ENCODE results near the gene TRIP13.
"Not testable (repeated sequence)": the region's sequence is repeated elsewhere in the genome, so short reads cannot be mapped to it uniquely, and the experiment has no call there.

Gene TRIP13

DNA sequence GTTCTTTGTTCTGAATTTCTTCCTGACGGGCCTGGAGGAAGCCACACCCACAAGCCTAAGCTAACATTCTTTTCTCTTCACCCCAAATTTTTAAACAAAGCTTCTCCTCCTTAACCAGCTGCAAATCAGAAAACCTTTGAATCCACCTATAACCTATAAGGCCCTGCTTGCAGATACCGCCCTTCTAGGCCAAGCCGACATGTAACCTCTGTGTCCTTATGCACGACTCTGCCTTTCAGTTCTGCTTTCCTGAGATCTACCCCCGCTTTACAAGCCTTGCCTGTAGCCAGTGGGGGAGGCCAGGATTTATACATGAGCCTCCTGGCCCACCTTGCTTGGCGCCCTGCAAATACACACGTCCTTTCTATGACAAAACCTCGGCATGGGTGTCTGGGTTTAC lies 19.4 kb upstream of the TRIP13 start:
- no peak for DNase-seq

DNA sequence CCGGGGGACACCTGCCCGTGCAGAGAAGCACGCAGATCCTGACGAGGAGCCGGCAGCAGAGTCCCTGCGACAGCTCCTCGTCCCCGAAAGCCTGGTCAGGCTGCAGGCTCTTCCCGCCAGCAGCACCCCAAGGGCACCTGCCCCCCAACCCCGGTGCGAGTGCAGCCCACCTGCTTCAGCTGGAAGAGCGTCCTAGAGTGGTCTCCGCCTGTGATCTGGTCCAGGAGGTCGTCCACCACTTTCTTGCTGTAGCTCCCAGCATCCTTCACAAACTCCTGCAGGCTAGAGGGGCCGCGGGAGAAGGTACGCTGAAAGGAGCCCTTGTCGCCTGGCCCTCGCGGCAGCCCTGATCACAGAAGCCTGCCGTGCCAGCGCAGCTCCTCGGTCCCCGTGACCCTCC lies 16.8 kb upstream of the TRIP13 start:
- DNase-seq: no peak

GRCh38 chr5:876398-877365 lies 16.0 kb upstream of the TRIP13 start:
- no peak for DNase-seq

DNA sequence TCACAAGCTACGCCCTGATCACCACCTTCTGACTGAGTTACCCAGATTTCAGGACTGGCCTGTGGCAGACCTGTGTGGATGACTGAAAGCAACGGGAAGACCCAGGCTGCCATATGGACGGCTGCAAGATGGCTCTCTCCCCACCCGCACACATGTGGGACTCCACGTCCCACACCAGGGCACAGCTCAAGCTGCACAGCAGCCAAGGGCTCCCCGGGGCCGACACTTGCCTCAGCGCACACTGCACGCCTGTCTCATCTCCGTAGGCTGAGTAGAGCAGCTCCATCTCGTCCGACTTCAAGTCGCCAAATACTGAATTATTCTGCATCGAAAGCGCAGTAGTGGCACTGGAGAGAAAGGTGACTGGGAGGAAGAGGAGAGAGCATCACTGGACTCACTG lies 14.6 kb upstream of the TRIP13 start:
- no peak for DNase-seq

DNA sequence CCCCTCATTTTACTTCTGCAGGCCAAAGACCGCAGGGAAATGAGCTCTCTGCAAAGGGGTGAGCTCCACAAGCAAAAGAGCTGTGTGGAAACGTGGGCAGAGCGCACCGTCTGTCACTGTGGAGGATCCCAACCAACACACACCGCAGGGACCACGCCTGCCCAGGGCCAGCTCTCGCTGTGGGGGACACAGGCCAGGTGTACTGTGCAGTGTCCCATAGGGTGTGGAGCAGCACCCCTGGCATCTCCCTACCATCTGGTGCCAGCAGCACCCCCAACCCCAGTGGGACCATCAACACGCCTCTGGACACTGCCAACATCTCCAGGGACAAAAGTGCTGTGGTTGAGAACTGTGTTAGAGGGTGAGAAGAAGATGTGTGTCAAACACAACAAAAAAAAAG lies 14.0 kb upstream of the TRIP13 start:
- not testable (repeated sequence) for DNase-seq

DNA sequence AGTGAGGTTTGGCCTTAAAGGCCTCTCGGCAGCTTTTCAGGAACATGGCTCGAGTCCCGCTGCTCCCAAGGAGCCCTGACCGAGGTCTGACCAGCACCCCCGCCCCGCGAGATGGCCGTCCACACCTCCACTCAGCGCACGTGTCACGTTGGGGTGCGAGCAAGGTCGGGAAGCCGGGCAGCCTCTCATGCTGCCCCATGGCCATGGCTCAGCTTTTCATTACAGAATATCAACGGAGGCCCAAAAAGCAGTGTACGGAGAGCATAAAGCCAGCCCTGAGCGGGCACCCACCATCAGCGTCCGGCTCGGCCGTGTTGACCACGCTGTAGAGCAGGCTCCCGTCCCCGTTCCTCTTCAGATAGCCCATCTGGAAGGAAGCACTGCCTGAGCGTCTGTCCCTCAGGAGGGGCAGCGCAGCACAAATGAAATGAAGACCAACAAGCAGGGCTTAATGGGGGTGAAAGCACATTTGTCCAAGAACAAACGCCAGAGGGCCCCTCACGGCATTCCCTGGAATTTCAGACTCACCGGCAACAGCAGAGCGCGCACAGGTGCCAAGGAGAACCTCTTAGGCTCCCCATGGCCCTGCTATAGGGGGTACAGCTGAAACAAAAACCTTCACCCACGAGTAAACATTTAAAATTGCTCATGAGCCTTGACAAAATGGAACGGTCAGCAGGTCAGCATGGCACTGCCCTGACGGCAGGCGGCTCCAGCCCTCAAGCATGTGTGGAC lies 11.7 kb upstream of the TRIP13 start:
- DNase-seq: no peak

DNA sequence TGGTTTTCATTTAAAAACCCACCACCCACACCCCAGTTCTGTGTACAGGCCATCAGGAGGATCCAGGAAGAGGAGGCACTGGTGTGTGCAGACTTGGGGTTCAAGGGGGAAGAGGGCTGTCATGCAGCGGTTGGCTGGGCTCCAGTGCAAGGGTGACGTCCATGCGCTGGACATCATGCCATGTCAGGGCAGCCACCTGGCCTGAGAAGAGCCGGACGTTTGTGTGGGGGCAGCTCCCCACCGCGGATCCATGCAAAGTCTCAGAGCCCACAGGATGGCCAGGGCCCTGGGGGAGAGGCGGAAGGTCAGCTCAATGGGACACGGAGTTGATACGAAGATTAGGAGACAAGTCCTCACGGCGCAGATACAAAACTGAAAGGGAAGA lies 11.1 kb upstream of the TRIP13 start:
- no peak for DNase-seq

DNA sequence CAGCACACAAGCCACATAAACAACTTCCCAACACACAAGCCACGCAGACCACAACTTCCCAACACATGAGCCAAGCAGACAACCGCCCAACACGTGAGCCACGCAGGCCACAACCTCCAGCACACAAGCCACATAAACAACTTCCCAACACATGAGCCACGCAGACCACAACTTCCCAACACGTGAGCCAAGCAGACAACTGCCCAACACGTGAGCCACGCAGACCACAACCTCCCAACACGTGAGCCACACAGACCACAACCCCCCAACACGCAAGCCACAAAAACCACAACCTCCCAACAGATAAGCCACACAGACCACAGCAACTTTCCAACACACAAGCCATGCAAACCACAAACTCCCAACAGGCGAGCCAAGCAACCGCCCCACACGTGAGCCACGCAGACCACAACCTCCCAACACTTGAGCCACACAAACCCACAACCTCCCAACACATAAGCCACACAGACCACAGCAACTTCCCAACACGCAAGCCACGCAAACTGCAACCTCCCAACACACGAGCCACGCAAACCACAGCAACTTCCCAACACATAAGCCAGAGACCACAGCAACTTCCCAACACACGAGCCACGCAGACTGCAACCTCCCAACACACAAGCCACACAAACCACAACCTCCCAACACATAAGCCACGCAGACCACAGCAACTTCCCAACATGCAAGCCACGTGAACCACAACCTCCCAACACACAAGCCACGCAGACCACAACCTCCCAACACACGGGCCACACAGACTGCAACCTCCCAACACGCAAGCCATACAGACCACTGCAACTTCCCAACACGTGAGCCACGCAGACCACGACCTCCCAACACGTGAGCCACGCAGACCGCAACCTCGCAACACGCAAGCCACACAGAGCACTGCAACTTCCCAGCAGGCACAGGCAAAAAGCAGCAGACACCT lies 10.2 kb upstream of the TRIP13 start:
- no peak for DNase-seq

GRCh38 chr5:883475-884181 lies 9.1 kb upstream of the TRIP13 start:
- DNase-seq: no peak

DNA sequence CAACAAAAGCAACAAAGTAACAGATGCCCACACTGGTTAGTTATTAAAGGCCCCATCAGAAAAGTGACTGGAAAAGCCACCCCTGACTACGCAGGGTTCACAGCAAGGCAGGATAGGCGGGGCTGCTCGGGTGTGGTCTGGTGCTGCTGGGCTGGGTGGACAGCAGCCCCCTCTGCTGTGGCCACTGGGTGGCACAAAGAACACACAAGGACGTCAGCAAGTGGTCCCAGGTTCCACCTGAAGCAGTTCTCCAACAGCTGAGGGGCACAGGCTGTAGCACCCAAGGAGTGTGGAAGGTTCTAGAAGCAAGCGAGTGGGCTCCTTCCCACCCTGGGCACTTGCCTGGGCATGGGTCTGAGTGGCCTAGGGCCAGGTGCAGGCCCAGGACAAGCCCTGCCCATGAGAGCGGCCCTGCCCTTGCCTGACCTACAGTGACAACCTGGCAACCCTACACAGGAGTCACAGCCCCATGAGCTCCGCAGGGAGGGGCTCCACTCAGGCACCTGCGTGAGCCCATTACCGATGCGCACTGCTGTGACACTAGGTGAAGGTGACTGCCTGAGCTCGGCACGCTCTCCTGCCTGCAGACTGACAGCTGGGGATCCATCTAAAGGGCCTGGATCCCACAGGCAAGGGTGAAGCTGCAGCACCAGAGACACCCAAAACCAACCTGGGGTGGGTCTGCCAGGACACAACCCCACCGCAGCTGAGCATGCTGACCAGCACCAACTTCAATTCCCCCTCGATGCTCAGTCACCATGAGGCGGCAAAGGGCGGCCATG lies 8.1 kb upstream of the TRIP13 start:
- no peak for DNase-seq

- no peak for DNase-seq
Measured at GRCh38 chr5:885127-885442, 7.6 kb upstream of the TRIP13 start.

GRCh38 chr5:885529-885928 lies 7.2 kb upstream of the TRIP13 start:
- DNase-seq: no peak

- DNase-seq: no peak
Measured at GRCh38 chr5:886036-886435, 6.6 kb upstream of the TRIP13 start.

DNA sequence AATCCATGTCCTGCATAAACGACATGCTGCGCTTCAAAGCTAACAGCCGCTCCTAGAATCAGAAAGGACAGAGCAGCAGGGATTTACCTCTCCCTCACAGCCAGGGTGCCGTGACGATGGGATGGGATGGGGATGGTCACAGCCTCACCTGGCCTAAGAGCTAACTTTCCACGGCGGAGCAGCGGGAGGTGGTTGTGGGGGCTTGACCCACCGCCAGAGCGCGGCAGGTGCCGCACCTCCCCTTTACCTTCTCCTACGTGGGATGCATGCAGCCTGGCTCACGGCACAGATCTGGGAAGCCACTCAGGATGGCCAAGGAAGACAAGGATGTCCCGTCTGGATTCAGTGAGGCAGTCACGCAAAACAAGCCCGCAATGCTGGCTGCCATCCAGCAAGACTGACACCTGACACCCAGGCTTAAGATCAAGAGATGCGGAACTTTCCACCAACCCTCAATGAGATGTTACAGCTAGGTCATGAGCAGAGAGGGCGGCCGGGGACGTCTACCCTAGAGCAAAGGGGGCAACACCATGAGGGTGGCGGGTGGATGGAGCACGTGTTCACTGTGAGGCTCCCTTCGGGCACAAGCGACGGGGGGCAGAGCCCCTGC lies 5.9 kb upstream of the TRIP13 start:
- DNase-seq: no peak

GRCh38 chr5:887947-888637 lies 4.6 kb upstream of the TRIP13 start:
- DNase-seq: no peak

GRCh38 chr5:888638-889035 lies 4.0 kb upstream of the TRIP13 start:
- no peak for DNase-seq

GRCh38 chr5:889075-889710 lies 3.5 kb upstream of the TRIP13 start:
- no peak for DNase-seq

- no peak for DNase-seq
Measured at GRCh38 chr5:891117-891836, 1.4 kb upstream of the TRIP13 start.

- DNase-seq: no peak
Measured at GRCh38 chr5:891837-892393, 769 bp upstream of the TRIP13 start.
